ENCODE results near the gene ZNF311. TPM values are rescaled to one million over a fixed set of nuclear protein-coding genes. Genes with fewer than 3 reads are reported as not detected.
"Not testable (repeated sequence)": the region's sequence is repeated elsewhere in the genome, so short reads cannot be mapped to it uniquely, and the experiment has no call there.

The ZNF311 gene
- total RNA-seq, 1 donor from 2014 or later = 1.5 TPM

DNA sequence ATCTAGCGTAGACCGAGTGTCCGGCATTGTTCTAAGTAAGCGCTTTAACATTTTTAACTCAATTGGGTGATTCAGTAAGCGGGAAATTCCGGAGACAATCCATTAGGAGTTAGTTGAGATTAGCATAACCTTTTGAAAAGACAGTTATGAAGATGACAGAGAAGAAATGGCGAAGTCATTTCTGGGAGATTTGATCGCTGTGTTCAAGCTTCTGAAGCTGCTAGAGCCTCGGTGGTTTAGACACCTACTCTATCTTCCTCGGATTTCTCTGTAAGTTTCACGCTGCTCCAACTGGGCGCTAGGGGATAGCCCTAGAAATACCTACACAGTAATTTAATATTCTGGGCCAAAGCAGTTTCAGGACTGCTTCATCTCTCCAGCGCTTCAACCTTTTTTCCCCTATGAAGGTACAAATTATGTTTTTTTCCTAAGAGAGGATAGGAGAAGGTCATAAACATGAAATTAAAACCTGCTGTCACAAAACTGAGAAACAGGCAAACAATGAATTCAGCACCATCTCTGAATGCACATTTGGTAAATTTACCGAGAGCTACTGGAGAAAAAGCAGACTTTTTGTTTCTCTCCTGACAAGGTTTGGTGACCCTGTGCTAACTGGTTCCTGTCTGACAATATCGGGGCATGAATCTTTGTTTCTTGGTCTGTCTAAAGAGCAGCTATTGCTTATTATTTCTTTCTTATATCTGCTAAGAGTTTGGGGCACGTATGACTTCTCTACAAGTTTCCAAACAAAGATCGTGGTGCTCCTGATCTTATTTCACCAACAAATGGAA is 22.4 kb downstream of the ZNF311 start:
- peak; percentile 75 for DNase-seq

DNA sequence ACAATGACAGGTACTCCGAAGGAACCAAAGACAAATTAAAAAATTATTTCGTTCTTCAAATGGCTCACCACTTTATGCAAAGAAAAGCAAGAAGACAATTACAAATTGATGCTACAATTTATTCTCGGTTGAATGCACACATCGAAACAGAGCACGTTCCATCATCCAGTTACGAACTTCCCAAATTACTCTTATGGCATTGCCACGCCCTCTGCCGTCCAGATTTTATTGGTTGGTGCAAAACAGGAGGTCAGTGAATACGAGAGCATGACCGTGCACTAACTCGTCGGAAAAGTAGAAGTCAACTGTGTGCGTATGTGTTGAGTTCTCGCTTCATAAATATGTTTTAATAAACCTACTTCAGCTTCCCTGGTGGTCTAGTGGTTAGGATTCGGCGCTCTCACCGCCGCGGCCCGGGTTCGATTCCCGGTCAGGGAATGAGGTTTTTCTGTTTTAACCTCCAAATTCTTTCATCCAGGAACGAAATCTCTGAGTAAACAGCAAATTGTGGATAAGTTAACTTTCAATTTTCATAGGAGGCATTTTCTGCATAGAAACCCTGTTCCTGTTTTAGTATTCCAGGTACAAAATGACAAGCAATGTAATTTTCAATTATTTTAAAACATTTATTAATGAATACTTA is 23.2 kb downstream of the ZNF311 start:
- peak; percentile 97 for DNase-seq

GRCh38 chr6:28981431-28981832 is 23.7 kb downstream of the ZNF311 start:
- peak; percentile 95 for DNase-seq

GRCh38 chr6:28980852-28981430 is 24.2 kb downstream of the ZNF311 start:
- peak; percentile 91 for DNase-seq

GRCh38 chr6:28980137-28980851 is 24.8 kb downstream of the ZNF311 start:
- peak; percentile 51 for DNase-seq

DNA sequence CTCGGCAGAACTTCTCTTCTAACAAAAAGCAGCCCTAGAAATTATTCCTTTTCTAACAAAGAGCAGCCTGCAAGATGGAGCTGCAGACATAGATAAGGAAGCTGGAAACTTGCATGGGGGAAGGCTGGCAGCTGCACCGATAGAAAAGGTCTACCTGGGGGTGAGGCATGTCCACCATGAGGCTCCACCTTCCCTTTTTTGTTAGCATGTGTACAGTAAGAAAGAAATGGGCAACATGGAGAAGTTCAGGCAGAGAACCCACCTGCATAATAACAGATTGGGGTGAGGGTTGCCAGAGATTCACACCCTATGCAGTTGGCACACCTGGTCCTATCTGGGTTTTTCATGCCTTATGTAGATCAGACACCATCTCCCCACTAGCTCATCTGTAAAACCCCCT is 25.4 kb downstream of the ZNF311 start:
- DNase-seq = no peak

GRCh38 chr6:28978959-28979561 is 26.1 kb downstream of the ZNF311 start:
- DNase-seq = no peak

DNA sequence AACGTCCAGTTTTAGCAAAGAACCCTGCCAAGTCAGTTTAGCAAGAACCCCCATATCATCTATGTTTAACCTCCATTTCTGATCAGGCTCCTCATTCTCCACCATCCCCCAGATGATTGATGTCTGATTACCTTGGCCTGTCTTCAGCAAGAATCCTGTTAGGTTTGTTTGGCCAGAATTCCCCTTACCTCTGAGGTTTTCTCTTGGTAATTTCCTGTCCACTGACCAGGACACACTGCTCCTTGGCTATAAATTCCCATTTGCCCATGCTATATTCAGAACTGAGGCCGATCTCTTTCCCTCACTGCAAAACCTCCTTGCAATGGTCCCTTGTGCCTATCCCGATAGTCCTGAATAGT is 27.0 kb downstream of the ZNF311 start:
- DNase-seq = no peak

DNA sequence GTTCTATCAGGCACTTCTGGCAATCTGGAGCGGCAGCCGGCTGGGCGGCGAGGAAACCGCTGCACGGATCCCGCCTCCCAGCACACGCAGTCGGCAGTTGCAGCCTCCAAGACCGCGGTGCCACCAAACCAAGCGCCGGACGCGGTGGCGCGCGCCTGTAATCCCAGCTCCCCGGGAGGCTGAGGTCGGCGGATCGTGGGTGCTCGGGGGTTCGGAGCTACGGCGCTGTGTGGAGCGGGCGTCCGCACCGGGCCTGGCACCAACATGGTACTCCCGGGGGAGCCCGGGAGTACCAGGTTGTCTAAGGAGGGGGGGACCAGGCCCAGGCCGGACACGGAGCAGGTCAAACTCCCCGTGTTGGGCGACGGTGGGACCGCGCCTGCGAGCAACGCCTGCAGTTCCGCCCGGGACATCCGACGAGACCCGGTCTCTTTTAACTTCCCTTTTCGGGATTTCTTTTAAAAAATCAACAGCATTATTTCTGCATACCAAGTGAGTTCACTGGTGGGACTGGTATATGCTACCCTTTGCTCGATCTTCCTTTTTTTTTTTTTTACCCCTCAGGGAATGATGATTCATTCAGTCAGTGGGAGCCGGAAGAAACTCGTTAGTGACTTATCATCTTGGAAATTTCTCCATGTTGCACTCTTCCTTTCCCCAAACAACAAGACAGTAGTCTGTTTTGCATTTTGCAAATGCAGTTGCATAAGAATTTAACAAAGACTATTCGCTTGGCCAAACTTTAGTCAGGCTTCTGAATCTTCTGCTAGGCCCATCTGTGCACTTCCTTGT is 27.6 kb downstream of the ZNF311 start:
- DNase-seq = no peak

DNA sequence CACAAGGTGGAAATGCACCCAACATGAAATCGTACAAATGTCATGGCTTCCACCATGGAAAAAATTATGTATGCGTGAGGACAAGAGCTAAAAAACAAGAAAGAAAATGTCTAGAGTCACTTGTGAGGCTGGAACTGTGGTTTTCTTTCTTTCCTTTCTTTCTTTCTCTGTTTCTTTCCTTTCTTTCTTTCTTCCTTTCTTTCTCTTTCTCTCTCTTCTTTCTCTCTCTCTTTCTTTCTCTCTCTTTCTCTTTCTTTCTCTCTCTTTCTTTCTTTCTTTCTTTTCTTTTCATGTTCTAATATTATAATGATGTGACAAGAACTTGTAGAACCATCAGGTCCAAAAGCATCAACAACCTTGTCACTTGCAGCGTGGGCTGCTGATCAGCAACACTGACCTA is 28.4 kb downstream of the ZNF311 start:
- no peak for DNase-seq

- no peak for DNase-seq
These were observed 30.6 kb downstream of the ZNF311 start for GRCh38 chr6:28974505-28974904.

DNA sequence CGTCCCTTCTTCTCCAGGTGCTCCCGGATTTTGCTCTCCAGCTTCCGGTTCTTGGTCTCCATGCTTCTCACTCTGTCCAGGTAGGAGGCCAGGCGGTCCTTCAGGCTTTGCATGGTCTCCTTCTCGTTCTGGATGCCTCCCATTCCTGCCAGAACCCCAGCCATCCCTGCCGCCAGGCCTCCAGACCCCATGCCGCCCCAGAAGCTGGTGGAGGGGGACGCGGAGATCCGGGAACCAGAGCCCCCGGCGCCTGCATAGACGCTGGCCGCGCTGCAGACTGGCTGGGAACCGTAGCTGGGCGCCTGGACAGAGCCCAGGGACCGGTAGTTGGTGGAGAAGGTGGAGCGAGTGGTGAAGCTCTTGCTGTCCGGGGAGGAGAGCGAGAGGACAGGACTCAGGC is 35.1 kb downstream of the ZNF311 start:
- DNase-seq = not testable (repeated sequence)

GRCh38 chr6:28969129-28969528 is 36.0 kb downstream of the ZNF311 start:
- no peak for DNase-seq

- DNase-seq = no peak
These were observed 36.6 kb downstream of the ZNF311 start for GRCh38 chr6:28968476-28968875.

GRCh38 chr6:28965706-28966105 is 39.4 kb downstream of the ZNF311 start:
- no peak for DNase-seq

- DNase-seq = no peak
These were observed 44.1 kb downstream of the ZNF311 start for GRCh38 chr6:28960846-28961500.

DNA sequence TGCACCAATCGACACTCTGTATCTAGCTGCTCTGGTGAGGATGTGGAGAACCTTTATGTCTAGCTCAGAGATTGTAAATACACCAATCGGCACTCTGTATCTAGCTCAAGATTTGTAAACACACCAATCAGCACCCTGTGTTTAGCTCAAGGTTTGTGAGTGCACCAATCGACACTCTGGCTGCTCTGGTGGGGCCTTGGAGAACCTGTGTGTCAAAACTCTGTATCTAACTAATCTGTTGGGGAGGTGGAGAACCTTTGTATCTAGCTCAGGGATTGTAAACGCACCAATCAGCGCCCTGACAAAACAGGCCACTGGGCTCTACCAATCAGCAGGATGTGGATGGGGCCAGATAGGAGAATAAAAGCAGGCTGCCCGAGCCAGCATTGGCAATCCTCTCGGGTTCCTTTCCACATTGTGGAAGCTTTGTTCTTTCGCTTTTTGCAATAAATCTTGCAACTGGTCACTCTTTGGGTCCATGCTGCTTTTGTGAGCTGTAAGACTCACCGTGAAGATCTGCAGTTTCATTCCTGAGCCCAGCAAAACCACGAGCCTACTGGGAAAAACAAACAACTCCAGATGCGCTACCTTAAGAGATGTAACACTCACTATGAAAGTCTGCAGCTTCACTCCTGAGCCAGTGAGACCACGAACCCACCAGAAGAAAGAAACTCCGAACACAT is 46.4 kb downstream of the ZNF311 start:
- not testable (repeated sequence) for DNase-seq

DNA sequence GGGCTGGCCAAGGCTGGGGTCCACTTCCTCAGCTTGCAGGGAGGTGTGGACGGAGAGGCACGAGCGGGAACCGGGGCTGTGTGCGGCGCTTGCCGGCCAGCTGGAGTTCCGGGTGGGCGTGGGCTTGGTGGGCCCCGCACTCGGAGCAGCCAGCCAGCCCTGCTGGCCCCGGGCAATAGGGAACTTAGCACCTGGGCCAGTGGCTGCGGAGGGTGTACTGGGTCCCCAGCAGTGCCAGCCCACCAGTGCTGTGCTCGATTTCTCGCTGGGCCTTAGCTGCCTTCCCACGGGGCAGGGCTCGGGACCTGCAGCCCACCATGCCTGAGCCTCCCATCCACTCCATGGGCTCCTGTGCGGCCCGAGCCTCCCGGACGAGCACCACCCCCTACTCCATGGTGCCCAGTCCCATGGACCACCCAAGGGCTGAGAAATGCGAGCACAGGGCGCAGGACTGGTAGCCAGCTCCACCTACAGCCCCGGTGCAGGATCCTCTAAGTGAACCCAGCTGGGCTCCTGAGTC is 47.3 kb downstream of the ZNF311 start:
- DNase-seq = not testable (repeated sequence)

DNA sequence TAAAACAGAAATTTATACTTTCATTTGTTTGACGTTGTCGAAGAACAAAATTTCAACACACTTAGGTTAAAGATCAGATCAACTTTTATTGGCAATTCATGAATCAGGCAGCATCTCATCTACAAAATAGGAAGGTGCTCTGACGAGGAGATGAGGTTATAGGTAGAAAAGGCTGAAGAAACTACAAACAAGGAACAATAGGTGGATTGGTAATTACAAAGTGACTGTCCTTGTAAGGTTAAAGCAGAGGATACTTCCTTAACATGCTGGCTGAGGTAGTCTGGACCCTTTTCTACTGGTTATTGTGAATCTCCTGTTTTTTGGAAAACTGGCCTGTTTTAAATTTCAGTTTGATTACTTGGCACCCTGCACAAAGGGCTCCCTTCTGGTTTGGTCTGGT is 48.8 kb downstream of the ZNF311 start:
- no peak for DNase-seq

- DNase-seq = peak; percentile 32
These were observed 51.4 kb downstream of the ZNF311 start for GRCh38 chr6:28953585-28954258.

Data from tongue (tissue), 2 donors.